NCI-H2196 treated with DMSO at 0.1 percent for 48 hours (cell line): ENCODE results near the gene AHRR.
A peak's percentile ranks its signal among the peaks of the same experiment; 100 is the strongest.
"Not testable (repeated sequence)": the region's sequence is repeated elsewhere in the genome, so short reads cannot be mapped to it uniquely, and the experiment has no call there.

Experiments used
- DNase-seq: peaks from one replicate; lab custom pipeline; 2025; ENCODE audit not compliant: unreplicated experiment; lab: John Stamatoyannopoulos, UW

The AHRR gene

DNA sequence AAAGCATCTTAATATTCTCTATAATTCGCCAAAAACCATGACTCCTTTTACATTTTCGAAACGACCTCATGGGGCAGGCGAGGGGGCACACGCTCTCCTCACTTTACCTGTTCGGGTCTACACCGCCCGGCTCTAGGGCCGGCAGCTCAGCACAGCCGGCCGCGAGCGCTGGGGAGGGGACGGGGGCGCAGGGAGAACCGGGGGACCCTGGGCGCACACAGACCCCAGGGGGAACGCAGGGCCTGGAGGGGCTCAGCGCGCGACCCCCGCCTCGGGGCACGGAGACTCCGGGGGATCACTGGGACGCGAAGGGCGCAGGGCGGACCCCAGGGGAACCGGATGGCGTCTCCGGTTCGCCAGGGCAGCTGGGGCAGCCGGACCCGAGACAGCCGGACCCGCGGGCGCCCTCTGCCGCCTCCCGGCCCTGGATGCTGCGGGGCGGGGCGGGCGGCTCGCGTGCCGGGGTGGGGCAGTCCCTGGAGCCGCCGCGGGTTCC is at the start of gene AHRR:
Gene AHRR (plus strand): TSS at position 485 of the 496 bp plus-strand sequence. CDS start 22,189 bp downstream, outside the sequence.
- DNase-seq: peak; percentile 29

DNA sequence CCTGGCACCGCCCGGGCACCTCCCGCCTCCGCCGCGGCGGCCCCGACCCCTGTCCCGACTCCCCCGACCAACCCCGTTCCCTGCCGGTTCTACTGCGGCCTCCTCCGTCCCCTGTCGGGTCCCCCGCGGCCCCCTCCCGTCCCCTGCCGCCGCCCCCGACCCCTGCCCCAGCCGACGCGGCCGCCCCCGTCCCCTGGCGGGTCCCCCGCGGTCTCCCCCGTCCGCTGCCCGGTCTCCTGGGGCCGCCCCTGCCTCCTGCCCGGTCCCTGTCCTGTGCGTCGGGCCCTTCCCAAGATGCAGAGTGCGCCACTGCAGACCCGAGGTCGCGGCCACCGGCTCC is 49.7 kb upstream of the AHRR start:
- not testable (repeated sequence) for DNase-seq

DNA sequence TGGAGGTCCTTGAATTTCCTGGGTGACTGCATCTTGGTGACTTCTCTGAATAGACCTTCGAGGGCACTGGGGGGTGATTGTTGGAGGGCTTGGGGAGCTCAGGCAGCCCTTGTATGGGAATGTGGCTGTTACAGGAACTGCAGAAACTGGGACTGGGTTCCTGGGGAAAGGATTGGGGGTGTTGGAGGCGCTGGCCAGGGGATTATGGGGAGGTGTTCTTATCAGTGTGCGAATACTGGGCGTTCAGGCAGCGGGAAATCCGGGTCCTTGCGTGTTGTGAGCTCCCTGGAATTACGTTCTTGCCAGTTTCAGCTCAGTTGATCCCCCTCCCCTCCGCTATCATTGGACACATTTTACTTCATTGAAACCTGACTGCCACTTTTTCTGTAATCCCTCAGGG is 48.4 kb upstream of the AHRR start:
- not testable (repeated sequence) for DNase-seq

DNA sequence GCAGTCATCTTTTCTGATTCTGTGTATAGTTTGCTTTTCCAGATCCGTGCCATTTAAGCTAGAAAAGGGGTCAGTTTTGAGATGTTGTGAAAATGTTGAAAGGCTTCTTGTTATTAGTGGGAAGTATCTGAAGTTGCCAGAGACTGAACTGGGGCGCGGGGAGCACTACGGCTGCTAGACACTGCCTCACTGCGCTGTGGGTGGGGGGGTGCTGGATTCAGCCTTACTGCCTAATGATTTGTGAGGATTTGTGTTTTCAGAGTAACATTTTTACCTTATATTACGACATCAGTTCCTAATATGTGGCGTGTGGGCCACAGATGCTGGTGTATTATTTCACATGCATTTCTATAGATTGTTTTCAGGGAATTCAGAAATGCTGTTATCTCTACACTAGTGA is 48.0 kb upstream of the AHRR start:
- not testable (repeated sequence) for DNase-seq

DNA sequence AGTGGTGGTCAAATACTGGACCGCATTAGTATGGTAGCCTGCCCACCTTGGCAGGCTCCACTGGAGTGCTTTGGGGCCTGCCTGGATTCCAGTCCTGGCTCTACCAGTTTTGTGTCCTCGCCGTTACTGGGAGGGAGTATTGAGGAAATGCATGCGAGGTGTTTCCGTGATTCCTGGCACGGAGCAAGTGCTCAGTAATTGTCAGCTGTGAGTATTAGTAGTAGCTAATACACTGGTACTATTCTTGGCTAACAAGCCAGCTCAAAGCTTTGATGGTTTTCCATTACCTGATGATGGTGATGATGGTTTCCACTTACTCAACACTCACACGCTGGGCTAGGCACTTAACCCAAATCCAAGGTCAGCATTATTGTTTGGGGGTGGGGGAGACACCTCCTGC is 47.2 kb upstream of the AHRR start:
- not testable (repeated sequence) for DNase-seq

DNA sequence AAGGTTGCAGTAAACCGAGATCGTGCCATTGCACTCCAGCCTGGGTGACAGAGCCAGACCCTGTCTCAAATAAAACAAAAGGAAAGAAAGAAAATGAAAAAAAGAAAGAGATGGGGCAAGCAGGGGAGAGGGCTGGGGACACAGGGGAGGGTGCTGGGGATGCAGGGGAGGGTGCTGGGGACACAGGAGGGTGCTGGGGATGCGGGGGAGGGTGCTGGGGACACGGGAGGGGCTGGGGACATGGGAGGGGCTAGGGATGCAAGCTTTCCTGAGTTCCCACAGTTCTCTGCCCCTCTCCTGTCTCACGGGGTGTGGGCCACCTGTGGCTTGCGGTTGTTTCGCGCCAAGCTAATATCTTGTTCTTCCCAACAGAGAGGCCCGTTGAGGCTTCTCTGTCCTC is 42.9 kb upstream of the AHRR start:
- no peak for DNase-seq

DNA sequence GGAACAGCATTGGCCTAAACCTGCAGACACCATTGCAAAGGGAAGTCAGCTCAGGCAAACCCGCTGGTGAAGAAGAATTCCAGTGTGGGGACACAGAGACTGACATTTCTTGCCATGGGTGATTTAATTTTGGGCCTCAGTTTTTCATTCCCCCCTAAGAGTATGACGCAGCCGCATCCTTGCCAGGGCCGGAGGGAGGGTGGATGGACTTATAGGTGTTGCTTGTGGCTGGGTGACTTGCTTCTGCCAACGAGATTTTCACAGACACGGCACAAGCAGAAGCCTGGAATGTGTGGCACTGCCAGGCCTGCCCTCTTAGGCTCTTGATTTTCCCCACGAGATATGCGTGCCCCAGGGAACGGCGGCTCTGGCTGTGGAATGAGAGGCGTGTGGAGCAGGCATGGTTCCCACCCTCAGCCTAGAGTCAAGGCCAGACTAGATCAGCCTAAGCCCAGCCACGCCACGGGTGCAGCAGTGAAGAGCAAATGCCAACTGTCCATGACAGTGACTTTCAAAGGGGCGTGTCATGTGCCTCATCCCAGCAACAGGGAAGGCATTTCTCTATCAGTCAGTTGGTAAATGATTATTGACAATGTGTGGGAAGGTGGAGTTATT is 42.4 kb upstream of the AHRR start:
- DNase-seq: not testable (repeated sequence)

DNA sequence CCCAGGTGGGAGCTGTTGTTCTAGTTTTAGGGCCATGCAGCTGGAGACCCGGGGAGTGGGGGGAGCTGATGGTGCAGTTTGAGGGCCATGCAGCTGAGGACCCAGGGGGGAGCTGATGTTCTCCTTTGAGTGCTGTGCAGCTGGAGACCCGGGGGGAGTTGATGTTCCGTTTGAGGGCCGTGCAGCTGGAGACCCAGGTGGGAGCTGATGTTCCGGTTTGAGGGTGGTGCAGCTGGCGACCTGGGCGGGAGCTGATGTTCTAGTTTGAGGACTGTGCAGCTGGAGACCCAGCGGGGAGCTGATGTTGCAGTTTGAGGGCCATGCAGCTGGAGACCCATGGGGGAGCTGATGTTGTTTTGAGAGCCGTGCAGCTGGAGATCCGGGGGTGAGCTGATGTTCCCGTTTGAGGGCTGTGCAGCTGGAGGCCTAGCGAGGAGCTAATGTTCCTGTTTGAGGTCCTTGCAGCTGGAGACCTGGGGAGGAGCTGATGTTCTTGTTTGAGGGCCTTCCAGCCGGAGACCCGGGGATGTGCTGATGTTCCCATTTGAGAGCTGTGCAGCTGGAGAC is 35.4 kb upstream of the AHRR start:
- no peak for DNase-seq

DNA sequence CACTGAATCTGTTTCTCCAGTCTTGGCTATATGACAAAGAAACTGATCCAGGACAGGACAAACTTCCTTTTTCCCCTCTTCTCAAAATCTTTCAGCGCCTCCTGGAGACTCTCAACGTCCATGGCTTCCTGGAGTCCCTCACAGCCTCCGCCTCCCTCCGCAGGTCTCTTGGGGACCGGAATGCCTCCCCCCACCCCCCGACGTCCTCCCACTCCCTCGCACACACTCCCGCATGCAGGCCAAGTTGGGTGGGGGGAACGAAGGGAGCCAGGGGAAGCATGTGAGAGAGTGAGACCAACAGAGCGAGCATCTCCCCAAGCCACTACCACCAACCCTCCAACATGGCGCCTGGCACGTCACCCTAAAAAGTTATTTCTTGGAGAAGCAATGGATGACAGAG is 31.3 kb upstream of the AHRR start:
- DNase-seq: not testable (repeated sequence)

DNA sequence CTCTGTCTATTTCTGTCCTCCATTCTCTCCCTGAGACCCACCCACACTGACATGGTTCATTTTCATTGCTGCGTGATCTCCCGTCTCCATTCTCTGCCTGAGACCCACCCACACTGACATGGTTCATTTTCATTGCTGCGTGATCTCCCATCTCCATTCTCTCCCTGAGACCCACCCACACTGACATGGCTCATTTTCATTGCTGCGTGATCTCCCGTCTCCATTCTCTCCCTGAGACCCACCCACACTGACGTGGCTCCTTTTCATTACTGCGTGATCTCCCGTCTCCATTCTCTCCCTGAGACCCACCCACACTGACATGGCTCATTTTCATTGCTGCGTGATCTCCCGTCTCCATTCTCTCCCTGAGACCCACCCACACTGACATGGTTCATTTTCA is 30.2 kb upstream of the AHRR start:
- DNase-seq: not testable (repeated sequence)

DNA sequence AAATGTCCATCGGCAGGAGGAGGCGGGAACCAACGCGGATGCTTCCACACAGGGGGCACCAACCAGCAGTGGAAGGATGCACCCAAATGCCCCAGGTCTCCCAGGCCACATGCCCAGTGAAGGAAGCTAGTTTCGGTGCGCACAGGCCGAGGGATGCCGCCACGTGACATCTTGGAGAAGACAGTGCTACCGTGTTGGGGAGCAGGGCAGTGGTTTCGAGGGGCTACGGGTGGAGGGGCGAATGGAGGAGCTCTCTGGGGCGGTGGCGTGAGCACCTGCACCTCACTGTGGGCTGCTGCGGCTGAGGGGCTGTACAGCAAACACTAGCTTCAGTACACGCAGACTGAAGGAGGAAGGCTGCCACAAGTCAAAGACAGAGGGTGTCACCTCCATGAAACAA is 26.7 kb upstream of the AHRR start:
- not testable (repeated sequence) for DNase-seq

DNA sequence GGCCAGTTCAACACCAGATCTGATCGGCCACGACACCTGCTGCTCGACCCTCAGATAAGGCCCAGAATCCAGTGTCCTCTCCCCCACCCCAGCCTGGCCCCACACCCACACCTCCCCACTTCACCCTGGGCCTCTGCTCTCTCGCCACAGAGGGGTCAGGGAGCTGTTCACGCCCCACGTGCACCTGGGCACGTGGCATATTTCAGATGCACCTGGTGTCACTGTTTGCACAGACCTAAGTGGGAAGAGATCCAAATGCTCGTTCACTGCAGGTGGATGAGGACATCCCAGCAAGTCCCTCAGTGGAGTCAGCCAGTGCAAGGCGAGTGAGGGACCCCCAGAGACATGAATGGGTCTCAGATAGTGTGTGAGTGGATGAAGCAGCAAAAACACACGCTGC is 25.3 kb upstream of the AHRR start:
- not testable (repeated sequence) for DNase-seq

DNA sequence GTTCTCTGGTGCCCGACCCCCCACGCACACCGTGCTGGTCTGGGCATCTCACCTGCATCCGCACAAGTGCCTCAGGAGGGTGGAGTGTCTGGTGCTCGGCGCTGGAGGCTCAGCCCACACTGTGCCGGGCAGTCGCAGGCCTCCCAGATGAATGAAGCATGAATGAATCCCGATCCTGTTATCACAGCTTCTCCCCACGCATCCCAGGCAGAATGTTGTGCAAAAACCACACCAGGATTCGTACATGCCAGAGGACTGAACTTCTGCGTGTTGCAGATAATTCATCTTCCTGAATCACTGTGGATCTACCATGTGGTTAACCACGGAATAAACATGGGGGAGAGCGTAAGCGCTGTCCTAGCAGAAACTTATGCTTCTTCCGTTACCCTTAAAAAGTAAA is 24.6 kb upstream of the AHRR start:
- not testable (repeated sequence) for DNase-seq

DNA sequence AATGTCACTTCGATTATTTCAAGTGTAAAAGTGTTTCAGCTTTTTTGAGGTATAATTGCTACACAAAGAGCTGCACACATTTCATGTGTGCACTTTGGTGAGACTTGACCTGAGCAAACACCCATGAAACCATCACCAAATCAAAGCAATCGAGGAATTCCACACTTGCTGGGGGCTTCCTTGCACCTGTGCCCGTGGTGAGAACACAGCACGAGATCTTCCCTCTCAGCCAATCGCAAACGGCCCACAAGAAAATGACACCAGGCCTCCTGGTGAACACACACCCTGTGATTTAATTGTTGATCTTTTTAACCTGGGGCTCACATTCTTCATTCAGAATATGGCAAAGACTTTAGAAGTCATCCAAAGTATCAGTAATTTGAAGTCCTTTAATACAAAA is 24.1 kb upstream of the AHRR start:
- DNase-seq: not testable (repeated sequence)

DNA sequence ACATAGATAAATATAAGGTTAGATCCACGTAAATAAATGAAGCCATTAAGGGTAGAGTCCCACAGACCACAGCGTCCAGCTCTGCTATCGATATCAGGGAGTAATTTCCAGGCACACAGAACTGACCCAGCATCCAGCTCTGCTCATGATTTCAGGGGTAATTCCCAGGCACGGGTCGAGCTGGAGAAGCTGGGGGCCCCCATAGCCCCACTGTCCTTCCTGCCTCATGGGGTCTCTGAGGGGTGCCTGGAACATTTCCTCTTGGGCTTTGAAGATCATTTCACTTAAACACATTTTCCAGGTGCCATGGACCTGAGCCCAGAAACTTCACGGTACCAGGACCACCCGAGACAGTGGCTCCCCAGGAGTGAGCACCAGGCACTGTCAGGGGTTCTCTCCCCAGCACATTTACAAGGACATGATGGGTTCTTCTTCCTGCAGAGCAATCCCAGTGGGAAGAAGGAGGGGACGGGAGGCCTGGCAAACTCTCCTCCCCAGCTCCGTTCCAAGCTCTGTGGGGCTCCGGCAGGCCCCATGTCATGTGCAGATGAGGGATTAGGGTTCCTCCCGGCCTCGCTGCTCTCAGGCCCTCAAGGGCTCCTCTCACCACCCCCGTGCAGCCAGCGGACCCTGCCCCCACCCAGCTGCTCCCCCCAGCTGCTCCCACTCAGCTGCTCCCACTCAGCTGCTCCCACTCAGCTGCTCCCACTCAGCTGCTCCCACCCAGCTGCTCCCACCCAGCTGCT is 23.4 kb upstream of the AHRR start:
- not testable (repeated sequence) for DNase-seq

DNA sequence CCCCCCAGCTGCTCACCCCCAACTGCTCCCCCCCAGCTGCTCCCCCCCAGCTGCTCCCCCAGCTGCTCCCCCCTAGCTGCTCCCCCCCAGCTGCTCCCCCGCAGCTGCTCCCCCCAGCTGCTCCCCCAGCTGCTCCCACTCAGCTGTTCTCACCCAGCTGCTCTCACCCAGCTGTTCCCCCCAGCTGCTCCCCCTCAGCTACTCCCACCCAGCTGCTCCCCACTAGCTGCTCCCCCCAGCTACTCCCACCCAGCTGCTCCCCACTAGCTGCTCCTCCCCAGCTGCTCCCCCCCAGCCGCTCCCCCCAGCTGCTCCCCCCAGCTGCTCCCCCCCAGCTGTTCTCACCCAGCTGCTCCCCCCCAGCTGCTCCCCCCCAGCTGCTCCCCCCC is 22.8 kb upstream of the AHRR start:
- no peak for DNase-seq

DNA sequence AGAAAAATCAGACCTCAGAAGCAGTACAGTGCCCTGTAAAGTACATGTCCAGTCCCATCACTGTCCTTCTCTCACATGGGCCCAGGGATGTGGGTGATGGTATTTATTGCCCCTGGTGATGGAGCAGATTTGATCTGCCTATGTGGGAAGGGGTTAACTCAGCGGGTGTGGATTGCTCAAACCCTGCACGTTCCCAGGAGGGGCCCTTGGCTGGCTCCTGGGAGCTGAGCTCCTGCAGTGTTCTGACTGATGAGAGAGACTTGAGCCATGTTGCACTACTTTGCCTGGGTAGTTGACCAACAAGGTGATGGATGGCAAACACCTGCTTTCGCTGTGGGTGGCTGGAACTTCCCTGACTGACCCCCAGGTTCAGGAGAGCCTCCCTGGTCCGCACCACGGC is 21.6 kb upstream of the AHRR start:
- not testable (repeated sequence) for DNase-seq

DNA sequence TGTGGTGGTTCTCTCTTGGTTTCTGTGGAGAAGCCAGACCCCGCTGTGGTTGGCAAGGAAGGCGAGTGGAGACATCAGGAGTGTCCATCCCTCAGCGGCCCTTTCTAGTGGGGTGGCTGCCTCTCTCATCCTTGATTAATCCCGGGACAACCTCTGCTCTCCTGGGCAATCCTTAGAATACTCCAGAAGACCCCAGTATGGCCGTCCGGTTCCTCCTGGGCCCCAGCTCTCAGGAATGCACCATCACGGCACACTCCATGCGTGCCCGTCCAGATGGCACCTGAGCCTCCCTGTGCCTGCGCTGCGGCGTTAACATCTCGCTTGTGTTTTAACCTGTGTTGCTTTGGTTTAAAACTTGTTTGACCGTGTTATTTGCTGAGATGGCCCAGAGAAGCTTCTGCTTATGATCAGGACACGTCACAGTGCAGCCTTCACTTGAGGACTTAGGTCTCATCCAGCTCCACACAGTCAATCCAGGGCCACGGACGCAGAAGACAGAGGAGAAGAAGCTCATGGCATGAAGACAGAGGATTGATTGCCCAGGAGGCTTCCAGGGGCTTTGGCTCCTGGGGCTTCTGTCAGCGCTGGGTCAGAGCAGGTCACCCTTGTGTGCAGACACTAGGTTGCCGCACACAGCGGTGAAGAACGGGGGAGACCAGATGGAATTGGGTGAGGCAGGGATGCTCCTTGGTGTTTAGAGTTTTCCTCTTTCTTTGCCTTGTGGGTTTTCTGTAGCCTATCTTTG is 20.7 kb upstream of the AHRR start:
- DNase-seq: not testable (repeated sequence)

DNA sequence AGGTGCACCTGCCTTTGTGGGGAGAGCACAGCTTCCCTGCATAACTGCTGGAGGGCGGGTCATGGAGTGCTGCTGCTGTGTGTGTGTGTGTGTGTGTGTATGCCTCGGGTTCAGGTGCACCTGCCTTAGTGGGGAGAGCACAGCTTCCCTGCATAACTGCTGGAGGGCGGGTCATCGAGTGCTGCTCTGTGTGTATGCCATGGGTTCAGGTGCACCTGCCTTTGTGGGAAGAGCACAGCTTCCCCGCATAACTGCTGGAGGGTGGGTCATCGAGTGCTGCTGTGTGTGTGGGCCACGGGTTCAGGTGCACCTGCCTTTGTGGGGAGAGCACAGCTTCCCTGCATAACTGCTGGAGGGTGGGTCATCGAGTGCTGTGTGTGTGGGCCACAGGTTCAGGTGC is 19.1 kb upstream of the AHRR start:
- peak; percentile 43 for DNase-seq

DNA sequence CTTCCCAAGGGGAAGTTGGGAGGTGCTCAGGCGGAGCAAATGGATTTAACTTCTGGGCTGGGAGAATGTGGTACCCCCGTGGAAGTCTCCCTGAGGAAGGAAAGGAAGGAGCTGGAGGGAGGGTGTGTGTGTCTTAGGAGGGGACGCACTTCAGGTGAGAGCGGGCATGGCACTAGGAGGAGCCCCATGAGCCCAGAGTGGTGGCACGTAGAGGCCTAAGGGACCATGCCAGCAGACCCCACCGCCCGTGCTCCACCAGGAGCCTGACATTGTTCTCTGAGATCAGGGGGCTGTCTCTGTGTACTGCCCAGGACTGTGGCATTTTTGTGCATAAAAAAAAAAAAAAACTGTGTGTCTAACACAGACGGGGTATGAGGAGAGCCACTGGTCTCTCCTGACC is 18.5 kb upstream of the AHRR start:
- no peak for DNase-seq

DNA sequence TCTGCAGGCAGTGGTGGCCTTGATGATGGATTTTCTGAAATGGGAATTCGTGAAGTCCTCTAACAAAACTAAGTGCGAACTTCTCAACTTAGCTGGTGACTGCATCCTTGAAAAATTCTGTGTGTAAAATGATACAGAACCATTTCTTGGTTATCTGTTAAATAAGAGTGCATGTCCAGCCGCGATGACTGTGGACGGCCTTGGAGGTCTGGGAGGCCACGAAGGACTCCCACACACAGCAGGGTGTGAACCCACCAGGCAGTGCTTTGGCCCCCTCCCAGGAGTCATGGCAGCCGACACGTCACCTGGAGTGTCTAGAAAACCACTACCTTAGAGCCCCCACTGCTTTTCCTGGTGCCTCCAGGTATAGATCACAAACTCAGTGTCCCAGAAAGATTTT is 17.8 kb upstream of the AHRR start:
- DNase-seq: not testable (repeated sequence)

DNA sequence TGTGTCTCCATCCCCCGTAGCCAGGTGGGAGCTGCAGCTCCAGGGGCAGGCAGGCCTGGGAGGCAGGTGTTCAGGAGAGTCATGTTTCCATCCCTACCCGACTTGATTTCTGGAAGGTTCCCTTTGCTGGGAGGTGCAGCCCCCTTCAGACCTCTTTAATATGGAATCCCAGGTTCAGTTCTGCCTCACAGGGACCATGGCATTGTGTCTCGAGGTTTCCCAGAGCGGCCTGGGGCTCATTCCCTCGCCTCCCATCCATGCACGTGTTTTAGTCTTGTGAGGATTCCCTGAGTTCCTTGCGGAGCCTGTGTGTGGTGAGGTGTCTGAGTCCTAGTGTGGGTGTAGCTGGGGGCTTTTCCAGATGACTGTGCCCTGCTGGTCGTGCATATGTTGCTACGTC is 16.5 kb upstream of the AHRR start:
- no peak for DNase-seq
